Brain microvascular endothelial cell (primary cell): ENCODE measurements around the gene ZNF692.
A peak's percentile ranks its signal among the peaks of the same experiment; 100 is the strongest.

Experiments used
- DNase-seq: peaks from one replicate; pipeline ENCODE4 v3.0.0-alpha.2; 2020
- H3K27ac ChIP-seq: fragments of 250-450 bp; sonication (Bioruptor Pico); 2 replicates; pipeline ENCODE4 v1.5.1; 2020; ENCODE audit warnings: mild to moderate bottlenecking, moderate library complexity
- H3K27me3 ChIP-seq: fragments of 250-450 bp; sonication (Bioruptor Pico); replicated peaks from 2 replicates; pipeline ENCODE4 v1.5.1; 2020; ENCODE audit warnings: mild to moderate bottlenecking
- H3K36me3 ChIP-seq: fragments of 250-450 bp; sonication (Bioruptor Pico); replicated peaks from 2 replicates; pipeline ENCODE4 v1.5.1; 2020; ENCODE audit warnings: mild to moderate bottlenecking
- H3K4me3 ChIP-seq: 2 replicates; pipeline ENCODE4 v1.5.1; 2011; ENCODE audit warnings: low read depth, mild to moderate bottlenecking, control low read depth, low read length, moderate library complexity
- CTCF ChIP-seq: IDR thresholded peaks from 2 replicates; pipeline ENCODE4 v1.5.1; 2011; ENCODE audit warnings: low read depth, mild to moderate bottlenecking, moderate library complexity, low read length, control low read depth, inconsistent platforms; ENCODE audit errors: missing control alignments
- in situ Hi-C: cut with HindIII; loops from 2 replicates; pipeline ENCODE4 v1.10.0; 2017; ENCODE audit warnings: low sequenced_read_pairs, low pct_ligation_motif_present

The ZNF692 gene

GRCh38 chr1:248853663-248854375, 5.1 kb downstream of the ZNF692 start:
- TF ChIP-seq CTCF: no peak
- Histone ChIP-seq H3K27me3 (no peaks in the 10 kb centered on the region), H3K4me3 (no peak overlapping the region), H3K36me3 (peaks cover 32% of the 10 kb centered on the region), H3K27ac (no peak overlapping the region)
- in situ Hi-C loops: no loop called here
- DNase-seq: no peak

- peaks cover 42% of the 10 kb centered on the region for H3K36me3 ChIP-seq
- no peak for TF ChIP-seq CTCF
- H3K27ac ChIP-seq: no peak overlapping the region
- no peak overlapping the region for H3K4me3 ChIP-seq
- H3K27me3 ChIP-seq: no peaks in the 10 kb centered on the region
- in situ Hi-C loops: no loop called here
- no peak for DNase-seq
Observed at GRCh38 chr1:248852481-248853405, 6.1 kb downstream of the ZNF692 start.

GRCh38 chr1:248851390-248851789, 7.5 kb downstream of the ZNF692 start:
- no peak for TF ChIP-seq CTCF
- no peak overlapping the region for H3K27ac ChIP-seq
- H3K4me3 ChIP-seq: no peak overlapping the region
- in situ Hi-C loops: no loop called here
- H3K36me3 ChIP-seq: peaks cover 50% of the 10 kb centered on the region
- no peak for DNase-seq
- no peaks in the 10 kb centered on the region for H3K27me3 ChIP-seq

GRCh38 chr1:248850536-248851251, 8.2 kb downstream of the ZNF692 start:
- in situ Hi-C loops: no loop called here

GRCh38 chr1:248850124-248850523, 8.8 kb downstream of the ZNF692 start:
- no peak overlapping the region for H3K27ac ChIP-seq

More at GRCh38 chr1:248850536-248851251, 8.2 kb downstream of the ZNF692 start:
- H3K27me3 ChIP-seq: no peaks in the 10 kb centered on the region
- DNase-seq: no peak
- no peak overlapping the region for H3K27ac ChIP-seq
- TF ChIP-seq CTCF: peak; percentile 6
- H3K36me3 ChIP-seq: peaks cover 54% of the 10 kb centered on the region
- no peak overlapping the region for H3K4me3 ChIP-seq

More at GRCh38 chr1:248850124-248850523, 8.8 kb downstream of the ZNF692 start:
- in situ Hi-C loops: no loop called here
- H3K36me3 ChIP-seq: peaks cover 55% of the 10 kb centered on the region
- no peak for TF ChIP-seq CTCF
- DNase-seq: no peak
- H3K27me3 ChIP-seq: no peaks in the 10 kb centered on the region
- H3K4me3 ChIP-seq: no peak overlapping the region
